Tibial nerve (tissue), 4 donors: ENCODE results near the gene BRAT1. TPM values are rescaled to one million over a fixed set of nuclear protein-coding genes. Genes with fewer than 3 reads are reported as not detected.

ENCODE experiments used
- DNase-seq, 2 donors: peaks; one replicate each; pipeline ENCODE4 v3.0.0-alpha.2; 2019; ENCODE audit warnings: low spot score in 2 of 2
- H3K27ac ChIP-seq, 4 donors: fragments of 200-600 bp; sonication (generic) in 3 of 4; one replicate each; pipeline ENCODE4 v1.5.1; 2017 to 2019; ENCODE audit warnings: mild to moderate bottlenecking in 1 of 4
- H3K27me3 ChIP-seq, 2 donors: fragments of 200-600 bp; sonication (generic) in 1 of 2; one replicate each; pipeline versions ENCODE4 v1.5.1 to v1.6.0; 2017 to 2019
- H3K36me3 ChIP-seq, 3 donors: fragments of 200-600 bp; sonication (generic); one replicate each; pipeline ENCODE4 v1.5.1; 2018 to 2019
- H3K4me1 ChIP-seq, 4 donors: fragments of 200-600 bp; sonication (generic) in 3 of 4; one replicate each; pipeline ENCODE4 v1.5.1; 2017 to 2019
- H3K4me3 ChIP-seq, 4 donors: fragments of 200-600 bp; sonication (generic) in 3 of 4; one replicate each; pipeline ENCODE4 v1.5.1; 2017 to 2019; ENCODE audit warnings: mild to moderate bottlenecking in 1 of 4, moderate library complexity in 1 of 4
- H3K9me3 ChIP-seq, 4 donors: fragments of 200-600 bp; sonication (generic) in 3 of 4; one replicate each; pipeline ENCODE4 v1.5.1; 2017 to 2019
- EP300 ChIP-seq, 2 donors: sonication (generic); formaldehyde crosslinking; IDR thresholded peaks; one replicate each; pipeline ENCODE4 v1.6.1; 2017; ENCODE audit warnings: antibody characterized with exemption in 2 of 2, mild to moderate bottlenecking in 1 of 2
- POLR2A ChIP-seq, 2 donors: fragments of 450-650 bp; IDR thresholded peaks; one replicate each; pipeline ENCODE4 v1.6.1; 2017; ENCODE audit warnings: antibody characterized with exemption in 2 of 2, mild to moderate bottlenecking in 2 of 2, moderate library complexity in 2 of 2
- WGBS, 2 donors: methylation state at CpG; one replicate each; pipeline ENCODE4 v1.1.5; 2018; 5-methylcytosine and 5-hydroxymethylcytosine counted together
- total RNA-seq, 4 donors: library from RNA; depleted of rRNA; stranded (reverse); fragments of >200 nt; gene quantifications; one replicate each; pipeline ENCODE4 v1.1.0, GENCODE V29; 2016
- TF ChIP-seq, protein P1 (sequence below), 5 experiments: fragments of 200-600 bp in 3 of 5; fragments of 450-650 bp in 2 of 5; sonication (generic) in 3 of 5; IDR thresholded peaks; one replicate each; pipeline ENCODE4 v1.5.1; 2016 to 2019; ENCODE audit warnings: antibody characterized with exemption in 5 of 5, mild to moderate bottlenecking in 3 of 5, moderate library complexity in 2 of 5

Gene BRAT1
- total RNA-seq, 4 donors from 2014 or later: 38.0 to 72.9 (median 52.0) TPM

DNA sequence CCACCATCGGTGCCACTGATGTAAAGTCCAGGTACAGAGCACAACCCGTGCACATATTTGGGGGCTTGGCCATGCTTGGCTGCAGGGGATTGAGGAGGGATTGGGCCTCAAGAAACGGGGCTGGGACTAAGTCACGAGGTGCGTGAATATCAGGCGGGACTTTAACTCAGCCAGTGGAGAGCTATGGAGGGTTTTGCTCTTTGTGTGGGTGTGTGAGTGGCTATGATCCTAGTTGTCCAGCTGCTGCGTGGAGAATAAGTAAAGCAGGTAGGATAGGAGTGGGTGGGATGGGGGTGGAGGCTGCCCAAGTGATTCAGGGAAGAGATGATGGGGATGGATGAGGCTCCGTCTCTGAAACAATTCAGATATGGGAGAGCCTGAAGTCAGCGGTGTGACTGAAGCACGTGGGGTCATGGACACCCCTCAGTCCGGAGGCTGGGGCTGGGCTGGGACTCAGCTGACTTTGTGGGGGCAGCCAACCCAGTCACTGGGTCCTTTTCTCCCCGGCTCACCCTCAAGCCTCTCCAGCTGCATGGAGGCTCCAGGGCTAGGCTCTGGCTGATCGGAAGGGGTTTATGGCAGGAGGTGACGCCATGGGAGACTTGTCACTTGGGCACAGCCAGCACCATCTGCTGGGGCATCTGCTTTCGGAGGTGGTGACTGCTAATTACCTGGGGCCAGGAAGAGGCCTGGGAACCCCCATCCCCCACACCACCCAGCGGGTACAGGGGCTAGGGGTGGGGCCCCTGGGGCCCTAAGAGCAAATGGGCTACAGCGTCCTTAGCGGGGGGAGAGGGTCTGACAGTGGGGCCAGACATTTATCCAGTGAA is 37.4 kb downstream of the BRAT1 start:
- WGBS, 2 donors: 59 to 66% methylated on average over 16 to 18 of the region's 18 CpGs
- Histone ChIP-seq H3K36me3 (no peaks in the 10 kb centered on the region), H3K27ac (peak overlapping the region in 2 of 4 donors; percentile 75), H3K27me3 (peaks cover 0 to 19% of the 10 kb centered on the region in 2 donors), H3K4me3 (no peak overlapping the region), H3K9me3 (no peaks in the 10 kb centered on the region), H3K4me1 (peaks cover 0 to 54% (median 39%) of the 10 kb centered on the region in 4 donors)
- TF ChIP-seq POLR2A (IDR thresholded peaks at IDR 0.05) (no peak), EP300 (IDR thresholded peaks at IDR 0.05) (no peak)
- TF ChIP-seq, protein P1, sequence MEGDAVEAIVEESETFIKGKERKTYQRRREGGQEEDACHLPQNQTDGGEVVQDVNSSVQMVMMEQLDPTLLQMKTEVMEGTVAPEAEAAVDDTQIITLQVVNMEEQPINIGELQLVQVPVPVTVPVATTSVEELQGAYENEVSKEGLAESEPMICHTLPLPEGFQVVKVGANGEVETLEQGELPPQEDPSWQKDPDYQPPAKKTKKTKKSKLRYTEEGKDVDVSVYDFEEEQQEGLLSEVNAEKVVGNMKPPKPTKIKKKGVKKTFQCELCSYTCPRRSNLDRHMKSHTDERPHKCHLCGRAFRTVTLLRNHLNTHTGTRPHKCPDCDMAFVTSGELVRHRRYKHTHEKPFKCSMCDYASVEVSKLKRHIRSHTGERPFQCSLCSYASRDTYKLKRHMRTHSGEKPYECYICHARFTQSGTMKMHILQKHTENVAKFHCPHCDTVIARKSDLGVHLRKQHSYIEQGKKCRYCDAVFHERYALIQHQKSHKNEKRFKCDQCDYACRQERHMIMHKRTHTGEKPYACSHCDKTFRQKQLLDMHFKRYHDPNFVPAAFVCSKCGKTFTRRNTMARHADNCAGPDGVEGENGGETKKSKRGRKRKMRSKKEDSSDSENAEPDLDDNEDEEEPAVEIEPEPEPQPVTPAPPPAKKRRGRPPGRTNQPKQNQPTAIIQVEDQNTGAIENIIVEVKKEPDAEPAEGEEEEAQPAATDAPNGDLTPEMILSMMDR (IDR thresholded peaks at IDR 0.05): no peak
- no peak for DNase-seq

DNA sequence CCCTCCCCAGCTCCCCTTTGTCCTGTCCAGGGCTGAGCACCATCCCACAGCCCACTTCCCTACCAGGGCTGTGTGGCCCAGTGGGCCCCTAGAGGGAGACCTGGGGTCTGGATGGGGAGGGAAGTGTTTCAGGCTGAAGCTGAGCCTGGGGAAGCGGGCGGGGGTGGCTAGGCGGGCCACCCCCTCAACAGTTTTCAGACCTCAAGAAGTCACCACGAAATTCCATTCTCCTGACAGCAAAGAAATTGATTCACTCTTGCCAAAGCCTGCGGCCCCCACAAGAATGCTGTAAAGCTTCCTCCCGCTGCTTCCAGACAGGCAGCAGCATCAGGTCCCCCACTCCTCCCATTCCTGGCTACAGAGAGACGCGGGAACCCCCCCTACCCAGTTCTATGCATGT is 38.3 kb downstream of the BRAT1 start:
- WGBS, 2 donors: 35 to 48% methylated on average over 6 to 8 of the region's 8 CpGs
- no peak for TF ChIP-seq POLR2A (IDR thresholded peaks at IDR 0.05)
- TF ChIP-seq EP300 (IDR thresholded peaks at IDR 0.05): no peak
- TF ChIP-seq, protein P1 (IDR thresholded peaks at IDR 0.05): no peak
- peaks cover 0 to 11% of the 10 kb centered on the region in 2 donors for H3K27me3 ChIP-seq
- no peaks in the 10 kb centered on the region for H3K36me3 ChIP-seq
- peak overlapping the region in 2 of 4 donors; percentile 44 to 75 for H3K27ac ChIP-seq
- no peaks in the 10 kb centered on the region for H3K9me3 ChIP-seq
- DNase-seq: no peak
- no peak overlapping the region for H3K4me3 ChIP-seq
- peaks cover 0 to 53% (median 35%) of the 10 kb centered on the region in 4 donors for H3K4me1 ChIP-seq

DNA sequence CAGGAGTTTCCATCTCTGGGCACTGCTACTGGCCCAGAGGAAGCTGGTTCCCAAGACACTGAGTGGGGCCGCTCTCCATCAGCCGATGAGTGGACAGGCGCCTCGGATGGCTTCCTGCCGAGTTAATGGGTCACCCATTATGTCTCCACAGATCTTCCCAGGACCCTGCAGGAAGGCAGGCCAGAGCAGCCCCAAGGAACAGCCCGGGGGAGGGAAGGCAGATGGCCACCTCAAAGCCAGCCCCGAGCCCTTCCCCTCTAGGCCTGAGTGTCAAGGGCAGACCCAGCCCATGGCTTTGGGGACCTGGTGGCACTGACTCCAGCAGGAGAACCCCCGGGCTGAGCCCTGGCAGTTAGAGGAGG is 39.1 kb downstream of the BRAT1 start:
- Histone ChIP-seq H3K4me1 (peaks cover 0 to 53% (median 34%) of the 10 kb centered on the region in 4 donors), H3K9me3 (no peaks in the 10 kb centered on the region), H3K4me3 (no peak overlapping the region), H3K27me3 (peaks cover 0 to 3% of the 10 kb centered on the region in 2 donors), H3K27ac (no peak overlapping the region), H3K36me3 (no peaks in the 10 kb centered on the region)
- DNase-seq: no peak
- no peak for TF ChIP-seq POLR2A (IDR thresholded peaks at IDR 0.05)
- TF ChIP-seq, protein P1 (IDR thresholded peaks at IDR 0.05): no peak
- no peak for TF ChIP-seq EP300 (IDR thresholded peaks at IDR 0.05)
- WGBS, 2 donors: 65 to 74% methylated on average over 7 to 8 of the region's 8 CpGs

DNA sequence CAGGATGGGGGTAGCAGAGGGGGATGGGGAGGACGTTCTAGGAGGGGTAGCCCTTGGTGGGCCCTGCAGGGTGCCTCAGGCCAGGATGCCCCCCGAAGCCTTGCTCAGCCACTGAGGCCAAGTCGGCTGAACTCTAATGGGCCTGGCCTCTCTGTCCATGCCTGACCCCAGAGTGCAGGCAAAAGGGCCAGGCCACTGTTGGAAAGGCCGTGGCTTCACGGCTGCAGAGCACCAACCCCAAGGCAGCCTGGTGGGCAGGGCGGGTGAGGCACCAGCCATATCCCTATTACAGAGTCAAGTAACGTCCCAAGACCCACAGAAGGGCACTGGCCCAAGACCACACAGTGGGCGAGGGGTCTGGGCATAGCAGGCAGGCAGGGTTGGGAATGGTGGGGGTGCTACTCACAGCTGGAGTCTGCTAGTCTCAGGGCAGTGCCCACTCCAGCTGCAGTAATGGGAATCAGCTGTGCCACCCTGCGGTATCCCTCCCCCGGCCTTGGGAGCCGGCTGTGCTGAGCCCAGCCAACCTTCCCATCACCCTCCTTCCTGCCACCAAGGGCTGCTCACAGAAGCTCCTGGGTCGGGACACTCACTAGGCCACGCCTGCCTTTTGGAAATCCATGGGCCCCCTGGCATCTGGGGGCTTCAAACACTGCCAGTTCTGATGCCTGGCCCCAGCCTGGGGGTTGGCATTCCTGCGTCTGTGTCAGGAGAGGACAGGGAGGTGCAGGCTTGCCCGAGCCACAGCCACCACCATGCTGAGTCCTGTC is 39.7 kb downstream of the BRAT1 start:
- 79 to 85% methylated on average over 5 to 11 of the region's 15 CpGs for WGBS, 2 donors

More for the DNA sequence above, 39.7 kb downstream of the BRAT1 start:
- DNase-seq: no peak
- no peak for TF ChIP-seq EP300 (IDR thresholded peaks at IDR 0.05)
- TF ChIP-seq POLR2A (IDR thresholded peaks at IDR 0.05): no peak
- TF ChIP-seq, protein P1 (IDR thresholded peaks at IDR 0.05): no peak
- H3K4me3 ChIP-seq: no peak overlapping the region
- no peaks in the 10 kb centered on the region for H3K36me3 ChIP-seq
- peaks cover 0 to 51% (median 32%) of the 10 kb centered on the region in 4 donors for H3K4me1 ChIP-seq
- no peak overlapping the region for H3K27ac ChIP-seq
- H3K9me3 ChIP-seq: no peaks in the 10 kb centered on the region
- H3K27me3 ChIP-seq: no peaks in the 10 kb centered on the region
